H1 (cell line): ENCODE results near the gene TMEM41A. TPM values are rescaled to one million over a fixed set of nuclear protein-coding genes. Genes with fewer than 3 reads are reported as not detected.

ENCODE experiments used
- CTCF ChIA-PET: fragments of 300-600 bp; sonication (Branson Sonifier 250); formaldehyde crosslinking; loops from one replicate; lab custom pipeline; 2021; ENCODE audit not compliant: partially characterized antibody; lab: Charles Lee
- POLR2A ChIA-PET: fragments of 300-600 bp; sonication (Branson Sonifier 250); formaldehyde crosslinking; loops from one replicate; lab custom pipeline; 2021; ENCODE audit warnings: inconsistent platforms; ENCODE audit not compliant: partially characterized antibody; lab: Charles Lee
- DNase-seq, 2 experiments: peaks; one replicate each; pipeline versions ENCODE4 v3.0.0 to v3.0.0-alpha.2; 2010 to 2022; ENCODE audit warnings: low spot score in 2 of 2, low read depth in 1 of 2, mixed read lengths in 1 of 2
- FAIRE-seq: peaks from 2 replicates; lab custom pipeline; 2011; peaks lifted over from hg19 to GRCh38; lab: Jason Lieb, UNC
- H2AFZ ChIP-seq: 2 replicates; pipeline ENCODE4 v1.8.1; 2012; ENCODE audit warnings: low read length, inconsistent platforms
- H2AK5ac ChIP-seq: 2 replicates; pipeline ENCODE4 v1.6.1; 2013; ENCODE audit warnings: low read depth, low read length
- H2BK120ac ChIP-seq: replicated peaks from 2 replicates; pipeline ENCODE3; 2013; ENCODE audit warnings: low read depth, low read length, inconsistent platforms
- H2BK12ac ChIP-seq: 2 replicates; pipeline ENCODE4 v1.6.1; 2013; ENCODE audit warnings: low read depth, low read length
- H2BK15ac ChIP-seq: 2 replicates; pipeline ENCODE4 v1.6.1; 2013; ENCODE audit warnings: low read length
- H2BK20ac ChIP-seq: 2 replicates; pipeline ENCODE4 v1.6.1; 2013; ENCODE audit warnings: low read length
- H2BK5ac ChIP-seq: 2 replicates; pipeline ENCODE4 v1.6.1; 2013; ENCODE audit warnings: low read depth, low read length
- H3K14ac ChIP-seq: 2 replicates; pipeline ENCODE4 v1.6.1; 2013; ENCODE audit warnings: inconsistent platforms; ENCODE audit not compliant: insufficient read length
- H3K18ac ChIP-seq: 2 replicates; pipeline ENCODE4 v1.6.1; 2013; ENCODE audit warnings: low read length; ENCODE audit errors: extremely low read depth
- H3K23ac ChIP-seq: 2 replicates; pipeline ENCODE4 v1.6.1; 2013; ENCODE audit warnings: inconsistent platforms; ENCODE audit not compliant: insufficient read length
- H3K23me2 ChIP-seq: 2 replicates; pipeline ENCODE4 v1.6.1; 2013; ENCODE audit warnings: low read depth, low read length
- H3K27ac ChIP-seq: 2 replicates; pipeline ENCODE4 v1.6.1; 2011; ENCODE audit warnings: low read depth, low read length, inconsistent platforms
- H3K27me3 ChIP-seq, 4 experiments: replicated peaks in 1 of 4; 1 replicate in 1 of 4; 2 replicates in 3 of 4; pipeline versions ENCODE4 v1.6.1 to v1.8.1; 2011 to 2013; ENCODE audit warnings: low read length in 3 of 4, mild to moderate bottlenecking in 3 of 4, inconsistent platforms in 2 of 4, mixed read lengths in 2 of 4, moderate library complexity in 1 of 4; ENCODE audit not compliant: control insufficient read depth in 3 of 4, insufficient read depth in 3 of 4; ENCODE audit errors: extremely low read depth in 1 of 4
- H3K36me3 ChIP-seq, 4 experiments: 2 replicates each; pipeline versions ENCODE4 v1.6.1 to v1.8.1; 2011 to 2013; ENCODE audit warnings: mild to moderate bottlenecking in 4 of 4, low read length in 3 of 4, moderate library complexity in 2 of 4, control low read depth in 1 of 4, inconsistent platforms in 1 of 4; ENCODE audit not compliant: insufficient read depth in 4 of 4, control insufficient read depth in 2 of 4
- H3K4ac ChIP-seq: replicated peaks from 2 replicates; pipeline ENCODE3; 2013; ENCODE audit warnings: low read length, low read depth, mixed read lengths, inconsistent platforms; ENCODE audit not compliant: insufficient read length
- H3K4me1 ChIP-seq, 4 experiments: replicated peaks in 1 of 4; 1 replicate in 1 of 4; 2 replicates in 3 of 4; pipeline versions ENCODE4 v1.6.1 to v1.8.1; 2011 to 2013; ENCODE audit warnings: low read length in 3 of 4, inconsistent platforms in 2 of 4, mixed read lengths in 1 of 4; ENCODE audit not compliant: insufficient read depth in 4 of 4, control insufficient read depth in 3 of 4
- H3K4me2 ChIP-seq, 2 experiments: 2 replicates each; pipeline versions ENCODE4 v1.6.1 to v1.8.1; 2011 to 2013; ENCODE audit warnings: low read depth in 2 of 2, low read length in 2 of 2, control low read depth in 1 of 2, inconsistent platforms in 1 of 2, mild to moderate bottlenecking in 1 of 2; ENCODE audit not compliant: insufficient read depth in 1 of 2
- H3K4me3 ChIP-seq, 4 experiments: fragments of 200-600, 300-600 bp in 1 of 4; sonication (generic), shearing (Covaris generic), sonication (Bioruptor Twin) in 1 of 4; 2 replicates each; pipeline versions ENCODE4 v1.5.1 to v1.8.1; 2011 to 2016; ENCODE audit warnings: low read length in 4 of 4, low read depth in 3 of 4, control low read depth in 2 of 4, inconsistent platforms in 2 of 4, mild to moderate bottlenecking in 2 of 4, mixed read lengths in 1 of 4, moderate library complexity in 1 of 4; ENCODE audit not compliant: insufficient read depth in 2 of 4; ENCODE audit errors: extremely low read depth in 1 of 4
- H3K56ac ChIP-seq: replicated peaks from 2 replicates; pipeline ENCODE3; 2013; ENCODE audit warnings: low read depth, mild to moderate bottlenecking, mixed read lengths, low read length, inconsistent platforms; ENCODE audit not compliant: insufficient read length
- H3K79me1 ChIP-seq: 2 replicates; pipeline ENCODE4 v1.6.1; 2013; ENCODE audit warnings: low read depth, low read length, control low read depth
- H3K79me2 ChIP-seq, 2 experiments: 2 replicates each; pipeline versions ENCODE4 v1.6.1 to v1.8.1; 2012 to 2013; ENCODE audit warnings: low read length in 2 of 2, mild to moderate bottlenecking in 2 of 2, inconsistent platforms in 1 of 2; ENCODE audit not compliant: insufficient read depth in 2 of 2, control insufficient read depth in 1 of 2
- H3K9ac ChIP-seq, 4 experiments: replicated peaks in 1 of 4; 1 replicate in 1 of 4; 2 replicates in 3 of 4; pipeline versions ENCODE4 v1.6.1 to v1.8.1; 2011 to 2013; ENCODE audit warnings: low read depth in 3 of 4, low read length in 3 of 4, control low read depth in 2 of 4, mild to moderate bottlenecking in 2 of 4, moderate library complexity in 2 of 4, inconsistent platforms in 1 of 4; ENCODE audit errors: extremely low read depth in 1 of 4
- H3K9me3 ChIP-seq, 2 experiments: 2 replicates each; pipeline versions ENCODE4 v1.6.1 to v1.8.1; 2012 to 2013; ENCODE audit warnings: mild to moderate bottlenecking in 2 of 2, moderate library complexity in 2 of 2, control low read depth in 1 of 2, inconsistent platforms in 1 of 2, low read depth in 1 of 2, low read length in 1 of 2, mixed read lengths in 1 of 2; ENCODE audit not compliant: insufficient read depth in 2 of 2
- H4K20me1 ChIP-seq, 2 experiments: replicated peaks in 1 of 2; 2 replicates each; pipeline versions ENCODE3 to v1.8.1; 2011 to 2013; ENCODE audit warnings: inconsistent platforms in 2 of 2, low read length in 2 of 2, mild to moderate bottlenecking in 1 of 2; ENCODE audit not compliant: insufficient read depth in 2 of 2, control insufficient read depth in 1 of 2
- H4K5ac ChIP-seq: 2 replicates; pipeline ENCODE4 v1.6.1; 2013; ENCODE audit warnings: low read length, low read depth, mixed read lengths, inconsistent platforms; ENCODE audit not compliant: insufficient read length
- H4K8ac ChIP-seq: 2 replicates; pipeline ENCODE4 v1.8.0; 2013; ENCODE audit warnings: mild to moderate bottlenecking, moderate library complexity, low read length, inconsistent platforms; ENCODE audit not compliant: insufficient read depth; ENCODE audit errors: extremely low read depth
- H4K91ac ChIP-seq: replicated peaks from 2 replicates; pipeline ENCODE3; 2013; ENCODE audit warnings: low read length, mixed read lengths, inconsistent platforms; ENCODE audit not compliant: insufficient read length
- HDAC6 ChIP-seq: IDR thresholded peaks from one replicate; pipeline ENCODE4 v1.7.1; 2012; ENCODE audit warnings: low read depth, mild to moderate bottlenecking, inconsistent platforms, low read length, moderate library complexity
- WGBS, 2 experiments: shearing (Covaris generic) in 1 of 2; methylation state at CpG; one replicate each; pipeline versions ENCODE4 v1.1.6 to v1.1.7; 2013 to 2015; ENCODE audit warnings: low lambda C conversion rate in 2 of 2, mixed read lengths in 2 of 2, inconsistent platforms in 1 of 2, low coverage in 1 of 2, missing lambda C conversion rate in 1 of 2; ENCODE audit not compliant: insufficient replicate concordance in 2 of 2, insufficient coverage in 1 of 2, insufficient read length in 1 of 2; ENCODE audit errors: extremely low coverage in 1 of 2, missing lambda C conversion rate in 1 of 2; 5-methylcytosine and 5-hydroxymethylcytosine counted together
- polyA plus RNA-seq, 7 experiments: library from polyadenylated mRNA; depleted of rRNA in 3 of 7; stranded (reverse) in 5 of 7; unstranded in 2 of 7; fragments of >200 nt in 5 of 7; fragments of 200-250 nt in 2 of 7; gene quantifications; 1 replicate in 5 of 7; 2 replicates in 1 of 7; 4 replicates in 1 of 7; pipeline versions ENCODE4 v1.2.1 to v1.2.3, GENCODE V29; 2011 to 2013; ENCODE audit warnings: missing spikeins in 2 of 7, mixed read lengths in 2 of 7
- total RNA-seq: library from RNA; stranded (reverse); fragmentation: NEBNext Ultra II Directional; extraction: Animal tissue kit (Norgen Biotek cat#: 25700); gene quantifications from 2 replicates; pipeline ENCODE4 v1.2.1, GENCODE V29; 2021

Gene TMEM41A
- total and polyA plus RNA-seq, 2 of the 8 experiments (the other 6 are each of a cell fraction or from before 2014, with no cell fraction given), result 14.1 to 17.5 TPM

DNA sequence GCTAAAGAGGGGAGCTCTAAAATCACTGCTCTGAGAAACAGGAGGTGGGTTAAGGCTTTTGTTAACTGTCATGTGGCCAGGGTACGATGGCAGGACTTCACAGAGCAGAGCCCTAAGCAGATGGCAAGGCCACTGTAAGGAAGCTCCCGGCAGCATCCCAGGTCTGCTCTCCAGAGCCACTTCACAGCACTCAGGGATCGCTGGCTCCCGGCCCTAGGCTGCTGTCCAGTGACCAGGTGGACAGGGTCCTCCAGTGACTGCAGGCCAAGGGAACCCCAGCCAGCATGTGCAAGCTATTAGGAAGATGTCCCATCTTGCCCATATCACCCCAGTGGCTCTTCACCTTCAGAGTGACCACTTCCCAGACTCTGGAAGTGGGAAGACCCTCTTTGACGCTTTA, 10.4 kb downstream of the TMEM41A start:
- no peaks in the 10 kb centered on the region for H3K27me3 ChIP-seq
- H3K4me2 ChIP-seq, result no peak overlapping the region
- H4K91ac ChIP-seq, result no peak overlapping the region
- H3K4ac ChIP-seq, result no peak overlapping the region
- CTCF ChIA-PET, result interaction anchor here (1.1 to 1.6 kb wide), 3 partner anchors 28 to 136 kb away, joined by 3 to 9 read pairs (median 3); no protein-coding TSS in a partner anchor
- H2AFZ ChIP-seq, result no peak overlapping the region
- FAIRE-seq (no peak), DNase-seq (no peak)
- H3K14ac ChIP-seq, result no peak overlapping the region
- H2BK12ac ChIP-seq, result no peak overlapping the region
- no peak overlapping the region for H2BK5ac ChIP-seq
- no peak overlapping the region for H2BK20ac ChIP-seq
- no peak overlapping the region for H3K18ac ChIP-seq
- no peak overlapping the region for H2BK120ac ChIP-seq
- H4K8ac ChIP-seq, result no peak overlapping the region
- H3K4me1 ChIP-seq, result no peaks in the 10 kb centered on the region
- no peaks in the 10 kb centered on the region for H3K79me2 ChIP-seq
- H2BK15ac ChIP-seq, result no peak overlapping the region
- H3K4me3 ChIP-seq, result no peak overlapping the region
- H4K20me1 ChIP-seq, result no peaks in the 10 kb centered on the region
- H3K56ac ChIP-seq, result no peak overlapping the region
- H3K9ac ChIP-seq, result no peak overlapping the region
- POLR2A ChIA-PET, result interaction anchor here (1.2 to 2.4 kb wide), 5 partner anchors 11 to 67 kb away, joined by 3 to 8 read pairs (median 3); partner anchors contain the start of gene TMEM41A
- no peak overlapping the region for H3K27ac ChIP-seq
- H4K5ac ChIP-seq, result no peak overlapping the region
- H3K9me3 ChIP-seq, result no peaks in the 10 kb centered on the region
- H2AK5ac ChIP-seq, result no peak overlapping the region
- no peak overlapping the region for H3K23ac ChIP-seq
- WGBS, 2 experiments, result 84% methylated on average over 5 of the region's 5 CpGs; no CpG with 5 or more reads in 1 of the 2 experiments
- no peaks in the 10 kb centered on the region for H3K79me1 ChIP-seq
- H3K23me2 ChIP-seq, result no peaks in the 10 kb centered on the region
- H3K36me3 ChIP-seq, result peaks cover 0 to 11% (median 6%) of the 10 kb centered on the region in 4 experiments; a peak in 6 of 8 replicates
- no peak for TF ChIP-seq HDAC6
